ENCODE data around the gene OR51B5. TPM values are rescaled to one million over a fixed set of nuclear protein-coding genes. Genes with fewer than 3 reads are reported as not detected.
"Not testable (repeated sequence)": the region's sequence is repeated elsewhere in the genome, so short reads cannot be mapped to it uniquely, and the experiment has no call there.

Gene OR51B5
- total RNA-seq, 1 donor from 2014 or later = 0.52 TPM

- no peaks in the 10 kb centered on the region for H3K9me3 ChIP-seq (ENCODE audit: control insufficient read depth in 3 of 3, low read length in 3 of 3)
- H3K4me1 ChIP-seq (ENCODE audit: control insufficient read depth in 3 of 3, insufficient read depth in 3 of 3, low read length in 3 of 3) = no peaks in the 10 kb centered on the region
- no peaks in the 10 kb centered on the region for H3K27me3 ChIP-seq (ENCODE audit: control insufficient read depth in 3 of 3, insufficient read depth in 3 of 3, low read length in 3 of 3)
- no peak overlapping the region for H3K4me3 ChIP-seq (ENCODE audit: low read length in 3 of 3)
- H3K36me3 ChIP-seq (ENCODE audit: control insufficient read depth in 3 of 3, insufficient read depth in 3 of 3, low read length in 3 of 3) = no peaks in the 10 kb centered on the region
- H3K9ac ChIP-seq (ENCODE audit: low read depth in 1 of 3, low read length in 3 of 3) = no peak overlapping the region
- H3K27ac ChIP-seq (ENCODE audit: low read depth, low read length) = no peak overlapping the region
Measured at GRCh38 chr11:5336331-5336730, 7.0 kb downstream of the OR51B5 start.

- no peaks in the 10 kb centered on the region for H3K4me1 ChIP-seq (ENCODE audit: control insufficient read depth in 3 of 3, insufficient read depth in 3 of 3, low read length in 3 of 3)
- H3K36me3 ChIP-seq (ENCODE audit: control insufficient read depth in 3 of 3, insufficient read depth in 3 of 3, low read length in 3 of 3) = no peaks in the 10 kb centered on the region
- H3K27ac ChIP-seq (ENCODE audit: low read depth, low read length) = no peak overlapping the region
- no peak overlapping the region for H3K9ac ChIP-seq (ENCODE audit: low read depth in 1 of 3, low read length in 3 of 3)
- no peaks in the 10 kb centered on the region for H3K9me3 ChIP-seq (ENCODE audit: control insufficient read depth in 3 of 3, low read length in 3 of 3)
- H3K4me3 ChIP-seq (ENCODE audit: low read length in 3 of 3) = no peak overlapping the region
- H3K27me3 ChIP-seq (ENCODE audit: control insufficient read depth in 3 of 3, insufficient read depth in 3 of 3, low read length in 3 of 3) = no peaks in the 10 kb centered on the region
Measured at GRCh38 chr11:5335170-5335569, 8.2 kb downstream of the OR51B5 start.

GRCh38 chr11:5324197-5324596 lies 19.1 kb downstream of the OR51B5 start, which contains the start of gene OR51B2:
OR51B2 (minus strand) TSS chr11:5324297; CDS start chr11:5324297, 0 bp downstream.
- H3K27ac ChIP-seq (ENCODE audit: low read depth, low read length) = no peak within 1 kb of the TSS
- H3K27me3 ChIP-seq (ENCODE audit: control insufficient read depth in 3 of 3, insufficient read depth in 3 of 3, low read length in 3 of 3) = no peaks in the 10 kb centered on the region
- H3K4me3 ChIP-seq (ENCODE audit: low read length in 3 of 3) = no peak within 1 kb of the TSS
- no peaks in the 10 kb centered on the region for H3K36me3 ChIP-seq (ENCODE audit: control insufficient read depth in 3 of 3, insufficient read depth in 3 of 3, low read length in 3 of 3)
- H3K4me1 ChIP-seq (ENCODE audit: control insufficient read depth in 3 of 3, insufficient read depth in 3 of 3, low read length in 3 of 3) = no peaks in the 10 kb centered on the region
- H3K9me3 ChIP-seq (ENCODE audit: control insufficient read depth in 3 of 3, low read length in 3 of 3) = no peaks in the 10 kb centered on the region
- H3K9ac ChIP-seq (ENCODE audit: low read depth in 1 of 3, low read length in 3 of 3) = no peak within 1 kb of the TSS

- Histone ChIP-seq H3K36me3 (ENCODE audit: control insufficient read depth in 3 of 3, insufficient read depth in 3 of 3, low read length in 3 of 3) (no peaks in the 10 kb centered on the region), H3K27me3 (ENCODE audit: control insufficient read depth in 3 of 3, insufficient read depth in 3 of 3, low read length in 3 of 3) (no peaks in the 10 kb centered on the region)
Measured at GRCh38 chr11:5317292-5317691, 26.0 kb downstream of the OR51B5 start.

GRCh38 chr11:5313326-5314023 lies 29.8 kb downstream of the OR51B5 start:
- not testable (repeated sequence) for H3K36me3 ChIP-seq (ENCODE audit: control insufficient read depth in 3 of 3, insufficient read depth in 3 of 3, low read length in 3 of 3); H3K9ac ChIP-seq (ENCODE audit: low read depth in 1 of 3, low read length in 3 of 3); H3K4me1 ChIP-seq (ENCODE audit: control insufficient read depth in 3 of 3, insufficient read depth in 3 of 3, low read length in 3 of 3); H3K27me3 ChIP-seq (ENCODE audit: control insufficient read depth in 3 of 3, insufficient read depth in 3 of 3, low read length in 3 of 3); H3K4me3 ChIP-seq (ENCODE audit: low read length in 3 of 3); H3K9me3 ChIP-seq (ENCODE audit: control insufficient read depth in 3 of 3, low read length in 3 of 3); H3K27ac ChIP-seq (ENCODE audit: low read depth, low read length)

More at GRCh38 chr11:5317292-5317691, 26.0 kb downstream of the OR51B5 start:
- Histone ChIP-seq H3K4me3 (ENCODE audit: low read length in 3 of 3) (no peak overlapping the region), H3K9me3 (ENCODE audit: control insufficient read depth in 3 of 3, low read length in 3 of 3) (no peaks in the 10 kb centered on the region), H3K4me1 (ENCODE audit: control insufficient read depth in 3 of 3, insufficient read depth in 3 of 3, low read length in 3 of 3) (no peaks in the 10 kb centered on the region), H3K27ac (ENCODE audit: low read depth, low read length) (no peak overlapping the region), H3K9ac (ENCODE audit: low read depth in 1 of 3, low read length in 3 of 3) (no peak overlapping the region)

- H3K9ac ChIP-seq (ENCODE audit: low read depth in 1 of 3, low read length in 3 of 3) = no peak overlapping the region
- no peaks in the 10 kb centered on the region for H3K9me3 ChIP-seq (ENCODE audit: control insufficient read depth in 3 of 3, low read length in 3 of 3)
- no peaks in the 10 kb centered on the region for H3K4me1 ChIP-seq (ENCODE audit: control insufficient read depth in 3 of 3, insufficient read depth in 3 of 3, low read length in 3 of 3)
- no peaks in the 10 kb centered on the region for H3K36me3 ChIP-seq (ENCODE audit: control insufficient read depth in 3 of 3, insufficient read depth in 3 of 3, low read length in 3 of 3)
- H3K4me3 ChIP-seq (ENCODE audit: low read length in 3 of 3) = no peak overlapping the region
- no peaks in the 10 kb centered on the region for H3K27me3 ChIP-seq (ENCODE audit: control insufficient read depth in 3 of 3, insufficient read depth in 3 of 3, low read length in 3 of 3)
- no peak overlapping the region for H3K27ac ChIP-seq (ENCODE audit: low read depth, low read length)
Measured at GRCh38 chr11:5310423-5310822, 32.9 kb downstream of the OR51B5 start.

- no peaks in the 10 kb centered on the region for H3K36me3 ChIP-seq (ENCODE audit: control insufficient read depth in 3 of 3, insufficient read depth in 3 of 3, low read length in 3 of 3)
- no peak overlapping the region for H3K4me3 ChIP-seq (ENCODE audit: low read length in 3 of 3)
- H3K9me3 ChIP-seq (ENCODE audit: control insufficient read depth in 3 of 3, low read length in 3 of 3) = no peaks in the 10 kb centered on the region
- H3K9ac ChIP-seq (ENCODE audit: low read depth in 1 of 3, low read length in 3 of 3) = no peak overlapping the region
- H3K27ac ChIP-seq (ENCODE audit: low read depth, low read length) = no peak overlapping the region
- H3K4me1 ChIP-seq (ENCODE audit: control insufficient read depth in 3 of 3, insufficient read depth in 3 of 3, low read length in 3 of 3) = no peaks in the 10 kb centered on the region
- no peaks in the 10 kb centered on the region for H3K27me3 ChIP-seq (ENCODE audit: control insufficient read depth in 3 of 3, insufficient read depth in 3 of 3, low read length in 3 of 3)
Measured at GRCh38 chr11:5307256-5308019, 35.9 kb downstream of the OR51B5 start.

- no peak overlapping the region for H3K9ac ChIP-seq (ENCODE audit: low read depth in 1 of 3, low read length in 3 of 3)
- H3K9me3 ChIP-seq (ENCODE audit: control insufficient read depth in 3 of 3, low read length in 3 of 3) = no peaks in the 10 kb centered on the region
- no peak overlapping the region for H3K27ac ChIP-seq (ENCODE audit: low read depth, low read length)
- no peaks in the 10 kb centered on the region for H3K36me3 ChIP-seq (ENCODE audit: control insufficient read depth in 3 of 3, insufficient read depth in 3 of 3, low read length in 3 of 3)
- no peak overlapping the region for H3K4me3 ChIP-seq (ENCODE audit: low read length in 3 of 3)
- no peaks in the 10 kb centered on the region for H3K27me3 ChIP-seq (ENCODE audit: control insufficient read depth in 3 of 3, insufficient read depth in 3 of 3, low read length in 3 of 3)
- H3K4me1 ChIP-seq (ENCODE audit: control insufficient read depth in 3 of 3, insufficient read depth in 3 of 3, low read length in 3 of 3) = no peaks in the 10 kb centered on the region
Measured at GRCh38 chr11:5304046-5304445, 39.3 kb downstream of the OR51B5 start.

GRCh38 chr11:5303626-5304025 lies 39.7 kb downstream of the OR51B5 start:
- H3K4me3 ChIP-seq (ENCODE audit: low read length in 3 of 3) = no peak overlapping the region

GRCh38 chr11:5301846-5302245 lies 41.5 kb downstream of the OR51B5 start, which contains the start of gene OR51B4:
OR51B4 (minus strand) TSS chr11:5301946; CDS start chr11:5301946, 0 bp downstream.
- Histone ChIP-seq H3K36me3 (ENCODE audit: control insufficient read depth in 3 of 3, insufficient read depth in 3 of 3, low read length in 3 of 3) (no peaks in the 10 kb centered on the region), H3K4me3 (ENCODE audit: low read length in 3 of 3) (no peak within 1 kb of the TSS), H3K9ac (ENCODE audit: low read depth in 1 of 3, low read length in 3 of 3) (no peak within 1 kb of the TSS), H3K4me1 (ENCODE audit: control insufficient read depth in 3 of 3, insufficient read depth in 3 of 3, low read length in 3 of 3) (no peaks in the 10 kb centered on the region), H3K27ac (ENCODE audit: low read depth, low read length) (no peak within 1 kb of the TSS), H3K9me3 (ENCODE audit: control insufficient read depth in 3 of 3, low read length in 3 of 3) (no peaks in the 10 kb centered on the region), H3K27me3 (ENCODE audit: control insufficient read depth in 3 of 3, insufficient read depth in 3 of 3, low read length in 3 of 3) (no peaks in the 10 kb centered on the region)

More at GRCh38 chr11:5303626-5304025, 39.7 kb downstream of the OR51B5 start:
- Histone ChIP-seq H3K27ac (ENCODE audit: low read depth, low read length) (no peak overlapping the region), H3K9me3 (ENCODE audit: control insufficient read depth in 3 of 3, low read length in 3 of 3) (no peaks in the 10 kb centered on the region), H3K36me3 (ENCODE audit: control insufficient read depth in 3 of 3, insufficient read depth in 3 of 3, low read length in 3 of 3) (no peaks in the 10 kb centered on the region), H3K4me1 (ENCODE audit: control insufficient read depth in 3 of 3, insufficient read depth in 3 of 3, low read length in 3 of 3) (no peaks in the 10 kb centered on the region), H3K9ac (ENCODE audit: low read depth in 1 of 3, low read length in 3 of 3) (no peak overlapping the region), H3K27me3 (ENCODE audit: control insufficient read depth in 3 of 3, insufficient read depth in 3 of 3, low read length in 3 of 3) (no peaks in the 10 kb centered on the region)

Measured in skeletal muscle tissue (tissue), 4 donors.